Aorta (tissue), 5 donors: Measurements from ENCODE around the gene CELF2. TPM values are rescaled to one million over a fixed set of nuclear protein-coding genes. Genes with fewer than 3 reads are reported as not detected.
"Not testable (repeated sequence)": the region's sequence is repeated elsewhere in the genome, so short reads cannot be mapped to it uniquely, and the experiment has no call there.

ENCODE experiments used
- ATAC-seq: fragments of 200-7000 bp; cut with Tn5 transposase; one replicate; pipeline ENCODE4 v1.9.1; 2022; ENCODE audit warnings: moderate library complexity; ENCODE audit not compliant: low FRiP score
- DNase-seq, 2 donors: peaks; one replicate each; pipeline ENCODE4 v3.0.0-alpha.2; 2020
- H3K27ac ChIP-seq, 2 donors: one replicate each; pipeline ENCODE4 v1.5.1; 2013; ENCODE audit warnings: low read length in 2 of 2, mild to moderate bottlenecking in 2 of 2, moderate library complexity in 2 of 2, control low read depth in 1 of 2, inconsistent platforms in 1 of 2, low read depth in 1 of 2
- H3K27me3 ChIP-seq, 2 donors: one replicate each; pipeline ENCODE4 v1.6.1; 2013; ENCODE audit warnings: control low read depth in 1 of 2, low read length in 1 of 2, mild to moderate bottlenecking in 1 of 2, moderate library complexity in 1 of 2; ENCODE audit not compliant: insufficient read depth in 2 of 2, control insufficient read depth in 1 of 2
- H3K36me3 ChIP-seq, 2 donors: one replicate each; pipeline ENCODE4 v1.6.1; 2013; ENCODE audit warnings: control low read depth in 1 of 2, low read length in 1 of 2, mild to moderate bottlenecking in 1 of 2; ENCODE audit not compliant: insufficient read depth in 2 of 2, control insufficient read depth in 1 of 2
- H3K4me1 ChIP-seq, 2 donors: one replicate each; pipeline ENCODE4 v1.6.1; 2013; ENCODE audit warnings: low read length in 2 of 2, control low read depth in 1 of 2, mild to moderate bottlenecking in 1 of 2, moderate library complexity in 1 of 2; ENCODE audit not compliant: insufficient read depth in 2 of 2, control insufficient read depth in 1 of 2
- H3K4me3 ChIP-seq, 2 donors: one replicate each; pipeline ENCODE4 v1.5.1; 2013; ENCODE audit warnings: low read length in 2 of 2, control low read depth in 1 of 2, mild to moderate bottlenecking in 1 of 2
- H3K9me3 ChIP-seq: one replicate; pipeline ENCODE4 v1.6.1; 2013; ENCODE audit warnings: mild to moderate bottlenecking, low read length; ENCODE audit not compliant: control insufficient read depth
- WGBS, 2 donors: extraction: QIAGEN DNeasy Blood & Tissue Kit; methylation state at CpG; one replicate each; pipeline ENCODE4 v1.1.7; 2013; 5-methylcytosine and 5-hydroxymethylcytosine counted together
- intact Hi-C, 2 donors: fragments of 100-400 bp; cut with DNase I; formaldehyde crosslinking; loops; one replicate each; pipeline versions ENCODE4 v1.14.2 to v1.15.0; 2022
- polyA plus RNA-seq, 2 donors: library from polyadenylated mRNA; stranded (reverse); fragments of 200-250 nt; gene quantifications; one replicate each; pipeline ENCODE4 v1.2.3, GENCODE V29; 2013
- total RNA-seq, 2 donors: library from RNA; stranded (reverse); fragmentation: NEBNext Ultra II Directional; extraction: Animal tissue kit (Norgen Biotek cat#: 25700); gene quantifications; one replicate each; pipeline ENCODE4 v1.2.1, GENCODE V29; 2021
- donor health status: healthy with polysubstance abuse.
- donor health status: Bipolar disorder and iron deficiency.
- donor health status: DM: no; HTN: no; CAD: no.
- donor health status: DM: no; HTN: no; CAD: no.
- donor health status: DM: yes; HTN: yes; CAD: no.

Gene CELF2
- total and polyA plus RNA-seq, 4 donors, result 10.9 to 55.4 (median 36.4) TPM

GRCh38 chr10:11119843-11120242 is 102.2 kb downstream of the CELF2 start:
- H3K4me1 ChIP-seq, result no peaks in the 10 kb centered on the region
- no peak overlapping the region for H3K27ac ChIP-seq
- H3K36me3 ChIP-seq, result peaks cover 0 to 1% of the 10 kb centered on the region in 2 donors
- no peak for ATAC-seq
- DNase-seq, result no peak
- no peak overlapping the region for H3K4me3 ChIP-seq
- 94 to 95% methylated on average over 7 of the region's 7 CpGs for WGBS, 2 donors
- intact Hi-C loops, result no loop called here
- H3K9me3 ChIP-seq, result no peaks in the 10 kb centered on the region
- no peaks in the 10 kb centered on the region for H3K27me3 ChIP-seq

- DNase-seq (no peak), ATAC-seq (no peak)
- H3K9me3 ChIP-seq, result no peaks in the 10 kb centered on the region
- 95 to 96% methylated on average over 7 of the region's 7 CpGs for WGBS, 2 donors
- H3K36me3 ChIP-seq, result peaks cover 0 to 1% of the 10 kb centered on the region in 2 donors
- H3K4me3 ChIP-seq, result no peak overlapping the region
- no peaks in the 10 kb centered on the region for H3K4me1 ChIP-seq
- no peak overlapping the region for H3K27ac ChIP-seq
- H3K27me3 ChIP-seq, result no peaks in the 10 kb centered on the region
- intact Hi-C loops, result no loop called here
These were observed 103.0 kb downstream of the CELF2 start for GRCh38 chr10:11120711-11121110.

GRCh38 chr10:11123892-11124291 is 106.2 kb downstream of the CELF2 start:
- 66 to 92% methylated on average over 2 of the region's 2 CpGs for WGBS, 2 donors
- ATAC-seq, H3K27me3 ChIP-seq, H3K27ac ChIP-seq, H3K9me3 ChIP-seq, H3K4me1 ChIP-seq, H3K36me3 ChIP-seq, H3K4me3 ChIP-seq, intact Hi-C loops, DNase-seq: not testable (repeated sequence)

- Histone ChIP-seq H3K4me3 (no peak overlapping the region), H3K9me3 (no peaks in the 10 kb centered on the region), H3K27ac (no peak overlapping the region), H3K36me3 (no peaks in the 10 kb centered on the region), H3K27me3 (no peaks in the 10 kb centered on the region), H3K4me1 (no peaks in the 10 kb centered on the region)
- DNase-seq (no peak), ATAC-seq (no peak)
- WGBS, 2 donors, result 92 to 93% methylated on average over 3 of the region's 3 CpGs
- intact Hi-C loops, result no loop called here
These were observed 107.3 kb downstream of the CELF2 start for GRCh38 chr10:11125004-11125403.

GRCh38 chr10:11127017-11127416 is 109.3 kb downstream of the CELF2 start:
- 98% methylated on average over 4 of the region's 4 CpGs for WGBS, 2 donors

GRCh38 chr10:11131112-11131639 is 113.5 kb downstream of the CELF2 start:
- Histone ChIP-seq H3K9me3 (no peaks in the 10 kb centered on the region), H3K27me3 (no peaks in the 10 kb centered on the region), H3K27ac (no peak overlapping the region), H3K36me3 (no peaks in the 10 kb centered on the region), H3K4me1 (no peaks in the 10 kb centered on the region), H3K4me3 (no peak overlapping the region)
- DNase-seq (no peak), ATAC-seq (no peak)
- intact Hi-C loops, result no loop called here
- WGBS, 2 donors, result 90 to 96% methylated on average over 10 of the region's 10 CpGs

More at GRCh38 chr10:11127017-11127416, 109.3 kb downstream of the CELF2 start:
- H3K4me3 ChIP-seq, ATAC-seq, DNase-seq, H3K27ac ChIP-seq, H3K9me3 ChIP-seq, H3K27me3 ChIP-seq, intact Hi-C loops, H3K36me3 ChIP-seq, H3K4me1 ChIP-seq: not testable (repeated sequence)

GRCh38 chr10:11134411-11134810 is 116.7 kb downstream of the CELF2 start:
- intact Hi-C loops, result no loop called here
- no peak for ATAC-seq

GRCh38 chr10:11135709-11136108 is 118.0 kb downstream of the CELF2 start:
- ATAC-seq, result no peak
- intact Hi-C loops, result no loop called here
- Histone ChIP-seq H3K4me1 (no peaks in the 10 kb centered on the region), H3K9me3 (no peaks in the 10 kb centered on the region), H3K27me3 (no peaks in the 10 kb centered on the region), H3K27ac (no peak overlapping the region), H3K36me3 (no peaks in the 10 kb centered on the region), H3K4me3 (no peak overlapping the region)
- WGBS, 2 donors, result 53 to 56% methylated on average over 2 of the region's 2 CpGs
- no peak for DNase-seq

More at GRCh38 chr10:11134411-11134810, 116.7 kb downstream of the CELF2 start:
- Histone ChIP-seq H3K4me1 (no peaks in the 10 kb centered on the region), H3K9me3 (no peaks in the 10 kb centered on the region), H3K27ac (no peak overlapping the region), H3K4me3 (no peak overlapping the region), H3K27me3 (no peaks in the 10 kb centered on the region), H3K36me3 (no peaks in the 10 kb centered on the region)
- WGBS, 2 donors, result 94 to 95% methylated on average over 7 of the region's 7 CpGs
- no peak for DNase-seq

- Histone ChIP-seq H3K9me3 (no peaks in the 10 kb centered on the region), H3K4me3 (no peak overlapping the region), H3K27ac (no peak overlapping the region), H3K4me1 (peaks cover 0 to 2% of the 10 kb centered on the region in 2 donors), H3K36me3 (no peaks in the 10 kb centered on the region), H3K27me3 (no peaks in the 10 kb centered on the region)
- no peak for DNase-seq
- intact Hi-C loops, result no loop called here
- 58 to 64% methylated on average over 9 of the region's 9 CpGs for WGBS, 2 donors
- ATAC-seq, result no peak
These were observed 120.8 kb downstream of the CELF2 start for GRCh38 chr10:11138314-11139033.
